CMK (cell line): ENCODE results near the gene TMEM144.

Source experiments
- DNase-seq: peaks from one replicate; pipeline ENCODE4 v3.0.0-alpha.2; 2010; ENCODE audit warnings: low read depth

The TMEM144 gene

DNA sequence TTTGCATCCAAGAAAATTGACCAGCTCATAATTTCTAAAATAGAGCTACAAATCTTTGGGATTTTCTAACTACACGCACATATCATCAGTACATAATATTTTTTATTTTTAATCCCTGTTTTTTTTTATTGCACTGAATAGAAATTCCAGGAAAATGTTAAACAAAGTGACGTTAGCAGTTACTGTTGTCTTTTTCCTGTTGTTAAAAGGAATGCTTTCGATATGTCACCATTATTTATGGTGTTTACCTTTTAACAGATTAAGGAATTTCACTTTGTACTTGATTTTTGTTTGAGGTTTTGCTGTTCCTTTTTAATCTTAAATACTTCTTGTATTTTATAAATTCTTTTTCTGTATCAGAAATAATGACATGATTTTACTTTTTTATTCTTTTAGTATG, 89.7 kb downstream of the TMEM144 start:
- no peak for DNase-seq

DNA sequence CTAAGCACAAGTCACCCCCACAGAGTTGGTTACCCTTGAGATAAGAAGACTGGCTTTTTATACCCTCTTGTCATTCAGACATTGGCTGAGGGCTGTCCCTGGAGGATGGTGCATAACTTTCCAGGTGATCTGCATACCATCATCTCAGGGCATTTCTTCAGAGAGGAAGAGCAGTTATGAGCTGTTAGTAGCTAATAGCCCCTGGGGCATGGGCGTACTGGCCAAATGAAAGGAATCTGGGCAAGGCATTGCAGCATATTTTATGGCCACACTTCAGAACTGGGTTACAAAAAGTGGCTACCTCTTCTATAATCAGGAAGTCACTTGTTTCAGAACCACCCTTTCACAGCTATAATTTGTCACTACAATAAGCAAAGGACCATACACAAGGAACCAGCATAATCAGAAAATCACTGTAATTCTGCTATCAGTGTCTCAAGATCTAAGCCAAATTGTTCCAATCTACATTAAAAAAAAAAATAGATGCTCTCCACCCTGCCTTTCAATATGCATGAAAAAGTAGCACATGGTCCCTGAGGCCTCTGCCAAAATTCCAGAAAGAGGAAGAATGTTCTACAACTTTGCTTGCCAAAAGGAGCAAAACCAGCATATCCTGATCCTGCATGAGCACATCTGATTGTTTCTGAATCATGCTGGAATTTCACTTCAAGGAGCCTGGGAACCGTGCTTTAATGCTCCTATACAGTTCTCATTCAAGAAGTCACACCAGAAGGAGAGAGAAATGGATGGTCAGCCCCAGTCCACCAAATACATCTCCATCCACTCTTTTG, 92.0 kb downstream of the TMEM144 start:
- DNase-seq: no peak

DNA sequence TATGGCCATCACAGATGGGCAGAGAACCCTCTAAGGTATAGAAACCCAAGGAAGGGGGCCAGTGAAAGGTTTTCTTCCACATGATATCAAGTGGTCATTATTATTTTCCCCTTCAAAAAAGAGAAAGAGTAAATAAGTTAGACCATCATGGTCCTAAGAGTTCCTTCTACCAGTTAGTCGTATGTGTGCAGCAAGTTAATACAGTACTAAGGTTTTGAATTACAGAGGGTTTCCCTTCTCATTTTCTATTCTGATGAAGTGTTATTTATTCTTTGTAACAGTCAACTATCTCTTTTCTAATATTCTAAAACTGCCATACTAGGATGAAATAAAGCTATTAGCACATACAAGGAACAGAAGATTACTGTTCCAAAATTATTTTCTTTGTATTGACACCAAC, 94.4 kb downstream of the TMEM144 start:
- no peak for DNase-seq
